ENCODE data around the gene ADAM22. TPM values are rescaled to one million over a fixed set of nuclear protein-coding genes. Genes with fewer than 3 reads are reported as not detected.
"Not testable (repeated sequence)": the region's sequence is repeated elsewhere in the genome, so short reads cannot be mapped to it uniquely, and the experiment has no call there.

The ADAM22 gene
- polyA plus RNA-seq, 2 of the 4 experiments (the other 2 are of a cell fraction): 0.53 to 0.59 TPM

- DNase-seq (ENCODE audit: low read depth in 1 of 2, low spot score in 1 of 2) (no peak), FAIRE-seq (no peak), ATAC-seq (no peak)
- Histone ChIP-seq H3K27ac (no peak overlapping the region), H3K9me3 (no peaks in the 10 kb centered on the region; the same call in 2 of the 3 replicates), H3K4me3 (no peak overlapping the region), H3K4me1 (no peaks in the 10 kb centered on the region), H3K4me2 (no peak overlapping the region)
- ChIA-PET CTCF (no interaction called here), POLR2A (no interaction called here)
- no peak for TF ChIP-seq RARB (CRISPR knock-in tag; IDR thresholded peaks at IDR 0.05)
- no peak for TF ChIP-seq BHLHE40 (IDR thresholded peaks at IDR 0.05; ENCODE audit: low read depth, low read length)
- TF ChIP-seq MAFK (IDR thresholded peaks at IDR 0.05; ENCODE audit: partially characterized antibody): no peak
- no peak for TF ChIP-seq POLR2AphosphoS2 (conservative IDR thresholded peaks at IDR 0.05; ENCODE audit: low read length)
- no peak for TF ChIP-seq CBX8 (IDR thresholded peaks at IDR 0.05)
- TF ChIP-seq MAX (IDR thresholded peaks at IDR 0.05): no peak
- no peak for TF ChIP-seq HDAC2 (IDR thresholded peaks at IDR 0.05)
- TF ChIP-seq HEYL (CRISPR knock-in tag; IDR thresholded peaks at IDR 0.05): no peak
- no peak for TF ChIP-seq EHMT2 (IDR thresholded peaks at IDR 0.05; ENCODE audit: low read depth)
- TF ChIP-seq ELK1 (IDR thresholded peaks at IDR 0.05; ENCODE audit: low read depth, low read length): no peak
- TF ChIP-seq GATA3 (IDR thresholded peaks at IDR 0.05; ENCODE audit: borderline replicate concordance): no peak
- no peak for TF ChIP-seq CEBPB (IDR thresholded peaks at IDR 0.05)
- no peak for TF ChIP-seq RAD21 (conservative IDR thresholded peaks at IDR 0.05 in 1 of 2, IDR thresholded peaks at IDR 0.05 in 1 of 2)
- no peak for TF ChIP-seq FOSL2 (IDR thresholded peaks at IDR 0.05)
- no peak for TF ChIP-seq FOSL2 (CRISPR knock-in tag; IDR thresholded peaks at IDR 0.05)
- TF ChIP-seq BCL3 (IDR thresholded peaks at IDR 0.05): no peak
- WGBS (ENCODE audit: missing lambda C conversion rate): 0% methylated on average over 1 of the region's 1 CpG
Measured at GRCh38 chr7:88156356-88156755, 222.3 kb downstream of the ADAM22 start.

GRCh38 chr7:88159741-88160140 lies 225.7 kb downstream of the ADAM22 start:
- H3K4me2 ChIP-seq; H3K4me1 ChIP-seq; H3K9me3 ChIP-seq; POLR2A ChIA-PET; H3K27ac ChIP-seq; H3K4me3 ChIP-seq; DNase-seq (ENCODE audit: low read depth in 1 of 2, low spot score in 1 of 2); ATAC-seq; FAIRE-seq: not testable (repeated sequence)
- WGBS (ENCODE audit: missing lambda C conversion rate): 2% methylated on average over 2 of the region's 2 CpGs
- CTCF ChIA-PET: interaction anchor here (2.6 kb wide), 1 partner anchor 10 kb away, joined by 8 read pairs; no protein-coding TSS in a partner anchor

- ChIA-PET POLR2A (no interaction called here), CTCF (no interaction called here)
- Histone ChIP-seq H3K4me1 (no peaks in the 10 kb centered on the region), H3K9me3 (no peaks in the 10 kb centered on the region), H3K4me3 (no peak overlapping the region), H3K27ac (no peak overlapping the region), H3K4me2 (no peak overlapping the region)
- ATAC-seq (no peak), FAIRE-seq (no peak), DNase-seq (ENCODE audit: low read depth in 1 of 2, low spot score in 1 of 2) (no peak)
- TF ChIP-seq FOSL2 (IDR thresholded peaks at IDR 0.05) (no peak), FOSL2 (CRISPR knock-in tag; IDR thresholded peaks at IDR 0.05) (no peak), CBX2 (IDR thresholded peaks at IDR 0.05; ENCODE audit: borderline replicate concordance, low read depth) (no peak), KDM5A (IDR thresholded peaks at IDR 0.05) (no peak), MAFK (IDR thresholded peaks at IDR 0.05; ENCODE audit: partially characterized antibody) (no peak), HES2 (IDR thresholded peaks at IDR 0.05) (no peak), CEBPB (IDR thresholded peaks at IDR 0.05) (no peak), TFCP2L1 (CRISPR knock-in tag; IDR thresholded peaks at IDR 0.05) (no peak), MAZ (IDR thresholded peaks at IDR 0.05; ENCODE audit: borderline replicate concordance, low read depth, low read length) (no peak), KDM1A (IDR thresholded peaks at IDR 0.05; ENCODE audit: low read depth) (no peak), HEYL (CRISPR knock-in tag; IDR thresholded peaks at IDR 0.05) (no peak), CBX8 (IDR thresholded peaks at IDR 0.05) (no peak), ESRRA (IDR thresholded peaks at IDR 0.05; ENCODE audit: borderline replicate concordance, low read length) (no peak), SREBF2 (IDR thresholded peaks at IDR 0.05) (no peak), HOXB5 (CRISPR knock-in tag; IDR thresholded peaks at IDR 0.05) (no peak), PHF8 (IDR thresholded peaks at IDR 0.05; ENCODE audit: borderline replicate concordance, low read depth) (no peak), BCL3 (IDR thresholded peaks at IDR 0.05) (no peak), CTCF (IDR thresholded peaks at IDR 0.05) (no peak), EHF (CRISPR knock-in tag; IDR thresholded peaks at IDR 0.05) (no peak)
Measured at GRCh38 chr7:88165697-88166096, 231.6 kb downstream of the ADAM22 start.

All from A549 (cell line).